Lung (tissue), 12 donors: Measurements from ENCODE around the gene SFXN5. TPM values are rescaled to one million over a fixed set of nuclear protein-coding genes. Genes with fewer than 3 reads are reported as not detected.

Experiments used
- ATAC-seq: fragments of 200-7000 bp; cut with Tn5 transposase; one replicate; pipeline ENCODE4 v1.9.1; 2020; ENCODE audit warnings: moderate number of reproducible peaks; ENCODE audit not compliant: insufficient read depth, low FRiP score
- DNase-seq, 3 donors: peaks; one replicate each; pipeline ENCODE4 v3.0.0-alpha.2; 2013 to 2017
- H3K27ac ChIP-seq, 2 donors: one replicate each; pipeline ENCODE4 v1.5.1; 2013; ENCODE audit warnings: mild to moderate bottlenecking in 2 of 2, moderate library complexity in 2 of 2, control low read depth in 1 of 2, inconsistent platforms in 1 of 2, low read depth in 1 of 2, low read length in 1 of 2
- H3K27me3 ChIP-seq, 3 donors: one replicate each; pipeline ENCODE4 v1.5.1; 2013; ENCODE audit warnings: low read length in 2 of 3; ENCODE audit not compliant: control insufficient read depth in 3 of 3, insufficient read depth in 3 of 3
- H3K36me3 ChIP-seq, 4 donors: one replicate each; pipeline ENCODE4 v1.5.1; 2013; ENCODE audit warnings: low read length in 4 of 4, mild to moderate bottlenecking in 1 of 4, moderate library complexity in 1 of 4; ENCODE audit not compliant: control insufficient read depth in 4 of 4, insufficient read depth in 4 of 4
- H3K4me1 ChIP-seq, 5 donors: one replicate each; pipeline ENCODE4 v1.5.1; 2013; ENCODE audit warnings: low read length in 5 of 5, mild to moderate bottlenecking in 2 of 5, moderate library complexity in 1 of 5; ENCODE audit not compliant: control insufficient read depth in 5 of 5, insufficient read depth in 5 of 5
- H3K4me3 ChIP-seq: one replicate; pipeline ENCODE4 v1.5.1; 2013; ENCODE audit warnings: mild to moderate bottlenecking, control low read depth, moderate library complexity
- H3K9ac ChIP-seq, 2 donors: one replicate each; pipeline ENCODE4 v1.5.1; 2013; ENCODE audit warnings: low read length in 2 of 2, control low read depth in 1 of 2; ENCODE audit not compliant: insufficient read depth in 1 of 2
- H3K9me3 ChIP-seq, 4 donors: one replicate each; pipeline ENCODE4 v1.5.1; 2013; ENCODE audit warnings: low read length in 3 of 4, mild to moderate bottlenecking in 1 of 4, moderate library complexity in 1 of 4; ENCODE audit not compliant: control insufficient read depth in 4 of 4, insufficient read depth in 3 of 4
- CTCF ChIP-seq: IDR thresholded peaks from 2 replicates; pipeline ENCODE4 v1.5.1; 2012; ENCODE audit warnings: mild to moderate bottlenecking; ENCODE audit errors: control extremely low read depth, extremely low read depth
- WGBS, 2 donors: extraction: QIAGEN DNeasy Blood & Tissue Kit; methylation state at CpG; one replicate each; pipeline ENCODE4 v1.1.7; 2013; 5-methylcytosine and 5-hydroxymethylcytosine counted together
- polyA plus RNA-seq, 2 donors: library from polyadenylated mRNA; stranded (reverse); fragments of 200-250 nt; gene quantifications; one replicate each; pipeline ENCODE4 v1.2.1, GENCODE V29; 2013
- total RNA-seq, 2 donors: library from RNA; depleted of rRNA in 1 of 2; stranded (reverse); fragments of >200 nt in 1 of 2; gene quantifications; one replicate each; pipeline ENCODE4 v1.2.1, GENCODE V29; 2014 to 2021
- donor health status: control.
- donor health status: control.
- donor health status: Bipolar disorder and iron deficiency.
- donor health status: healthy.
- donor health status: DM: yes; HTN: yes; CAD: no.

SFXN5 gene
- total and polyA plus RNA-seq, 4 donors, result 8.3 to 15.6 (median 9.6) TPM

- Histone ChIP-seq H3K4me1 (no peaks in the 10 kb centered on the region), H3K9ac (no peak overlapping the region), H3K36me3 (peaks cover 0 to 21% (median 0%) of the 10 kb centered on the region in 4 donors), H3K27me3 (no peaks in the 10 kb centered on the region), H3K9me3 (no peaks in the 10 kb centered on the region), H3K4me3 (no peak overlapping the region), H3K27ac (no peak overlapping the region)
- WGBS, 2 donors, result 87 to 92% methylated on average over 31 of the region's 31 CpGs
- no peak for DNase-seq
- ATAC-seq, result no peak
- TF ChIP-seq CTCF, result no peak
Measured at GRCh38 chr2:73080321-73081131, 9.0 kb upstream of the SFXN5 start.

- H3K36me3 ChIP-seq, result peaks cover 0 to 26% (median 0%) of the 10 kb centered on the region in 4 donors
- ATAC-seq, result no peak
- H3K9me3 ChIP-seq, result no peaks in the 10 kb centered on the region
- TF ChIP-seq CTCF, result no peak
- no peaks in the 10 kb centered on the region for H3K27me3 ChIP-seq
- no peaks in the 10 kb centered on the region for H3K4me1 ChIP-seq
- no peak overlapping the region for H3K4me3 ChIP-seq
- WGBS, 2 donors, result 93% methylated on average over 9 of the region's 9 CpGs
- no peak for DNase-seq
- H3K9ac ChIP-seq, result no peak overlapping the region
- H3K27ac ChIP-seq, result no peak overlapping the region
Measured at GRCh38 chr2:73079636-73080035, 8.1 kb upstream of the SFXN5 start.

GRCh38 chr2:73078457-73079411 lies 7.2 kb upstream of the SFXN5 start:
- Histone ChIP-seq H3K4me1 (no peaks in the 10 kb centered on the region), H3K36me3 (peaks cover 0 to 26% (median 0%) of the 10 kb centered on the region in 4 donors), H3K27me3 (no peaks in the 10 kb centered on the region), H3K9me3 (no peaks in the 10 kb centered on the region), H3K9ac (no peak overlapping the region), H3K4me3 (no peak overlapping the region), H3K27ac (no peak overlapping the region)
- no peak for TF ChIP-seq CTCF
- WGBS, 2 donors, result 89% methylated on average over 13 of the region's 13 CpGs
- ATAC-seq (no peak), DNase-seq (no peak)
